ENCODE measurements around the gene CPM.
"Not testable (repeated sequence)": the region's sequence is repeated elsewhere in the genome, so short reads cannot be mapped to it uniquely, and the experiment has no call there.

Gene CPM

DNA sequence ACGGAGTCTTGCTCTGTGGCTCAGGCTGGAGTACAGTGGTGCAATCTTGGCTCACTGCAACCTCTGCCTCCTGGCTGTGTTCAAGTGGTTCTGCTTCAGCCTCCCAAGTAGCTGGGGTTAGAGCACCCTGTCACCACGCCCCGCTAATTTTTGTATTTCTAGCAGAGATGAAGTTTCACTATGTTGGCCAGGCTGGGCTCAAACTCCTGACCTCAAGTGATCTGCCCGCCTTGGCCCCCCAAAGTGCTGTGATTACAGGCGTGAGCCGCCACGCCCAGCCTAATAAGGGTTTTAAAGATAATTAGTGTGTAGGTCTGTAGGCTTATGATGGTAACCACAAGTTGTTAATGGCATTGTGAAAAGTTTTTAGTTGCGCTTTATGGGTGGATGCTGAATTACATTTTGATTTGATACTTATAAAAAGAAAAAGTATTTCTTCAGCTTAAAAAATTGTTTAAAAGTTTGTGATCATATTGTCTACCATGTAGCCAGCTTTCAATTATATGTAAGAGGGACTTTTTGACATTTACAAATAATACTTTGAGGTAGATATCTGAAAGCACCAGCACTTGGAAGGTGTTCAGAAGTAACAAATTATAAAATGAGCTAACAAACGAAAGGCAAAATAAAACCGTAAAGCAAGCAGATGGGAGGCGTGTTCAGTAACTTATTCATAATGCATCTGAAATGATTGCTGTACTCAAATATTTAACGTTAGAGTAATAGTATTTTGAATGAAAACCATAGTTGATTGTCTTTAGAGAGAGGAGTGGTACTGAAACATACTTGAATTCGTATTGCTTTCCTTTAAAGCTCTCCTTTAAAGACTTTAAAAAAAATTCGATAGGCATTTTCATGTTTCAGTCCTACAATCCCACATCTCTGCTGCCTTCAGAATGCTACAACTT is 87.9 kb downstream of the CPM start:
- DNase-seq = no peak

DNA sequence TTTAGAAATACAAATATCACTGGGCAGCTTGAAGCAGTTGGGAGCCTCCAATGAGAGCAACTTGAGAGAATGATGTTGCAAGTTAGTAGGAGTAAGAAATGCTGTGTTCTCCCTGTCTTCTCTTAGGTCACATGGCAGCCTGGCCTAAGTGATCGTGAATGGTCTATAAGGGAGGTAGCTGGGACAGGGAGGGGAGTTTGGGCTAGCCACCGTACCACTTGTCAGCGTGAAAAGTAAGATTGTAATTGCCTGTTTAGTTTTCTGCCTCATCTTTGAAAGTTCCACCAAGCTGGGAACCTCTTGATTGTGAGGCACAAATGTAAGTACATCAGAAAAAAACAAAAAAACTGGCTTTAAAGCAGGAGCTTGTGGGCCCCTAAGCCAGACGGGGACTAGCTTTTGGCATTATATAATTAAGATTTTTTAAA is 88.6 kb downstream of the CPM start:
- DNase-seq = no peak

DNA sequence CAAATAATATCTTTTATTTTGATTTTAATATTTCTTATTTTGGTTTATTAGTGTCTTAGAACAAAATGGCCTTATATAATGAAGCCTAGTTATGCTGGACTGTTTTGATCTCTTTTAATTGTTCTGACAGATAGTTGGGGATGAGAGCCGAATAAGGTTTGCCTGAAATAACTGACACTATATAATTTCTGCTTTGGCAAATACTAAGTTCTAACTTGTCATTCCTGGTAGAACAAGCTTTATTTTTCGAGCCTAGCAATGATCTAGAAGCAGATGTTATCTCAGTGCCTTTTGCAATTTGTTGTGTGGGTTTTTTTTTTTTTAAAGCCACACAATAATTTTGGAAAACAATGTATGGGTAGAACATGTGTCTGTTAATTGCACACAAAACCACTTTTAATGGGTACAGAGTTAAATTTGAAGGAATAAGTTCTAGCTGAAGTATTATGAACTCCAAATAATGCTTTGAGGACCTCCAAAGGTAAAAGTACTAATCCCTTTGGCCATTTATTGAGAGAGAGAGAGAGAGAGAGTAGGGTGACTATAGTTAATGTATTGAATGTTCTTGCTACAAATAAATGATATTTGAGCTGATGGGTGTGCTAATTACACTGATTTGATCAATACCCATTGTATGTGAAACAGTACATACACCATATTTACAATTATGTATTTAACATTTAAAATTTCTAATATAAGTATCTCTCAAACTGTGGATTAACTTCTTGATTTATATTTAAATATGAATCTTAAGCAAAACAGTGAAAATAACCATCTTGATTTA is 90.0 kb downstream of the CPM start:
- no peak for DNase-seq

DNA sequence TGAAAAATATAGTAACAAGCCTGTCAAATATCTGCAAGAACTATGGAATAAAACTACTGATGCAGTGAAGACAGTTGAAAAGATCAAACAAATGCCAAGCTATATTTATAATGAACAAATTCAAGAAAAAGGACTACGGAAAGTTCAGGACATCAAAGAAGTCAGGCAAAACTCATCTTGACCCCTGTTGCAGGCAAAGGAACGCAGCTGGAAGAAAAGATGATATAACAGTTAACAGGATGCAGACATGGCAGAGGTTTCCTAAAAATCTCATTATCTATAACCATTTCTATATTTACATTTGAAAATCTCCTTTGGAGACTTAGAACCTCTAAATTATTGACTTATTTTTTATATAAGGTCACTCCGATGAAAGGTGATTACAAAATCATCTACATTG is 90.8 kb downstream of the CPM start:
- DNase-seq = no peak

DNA sequence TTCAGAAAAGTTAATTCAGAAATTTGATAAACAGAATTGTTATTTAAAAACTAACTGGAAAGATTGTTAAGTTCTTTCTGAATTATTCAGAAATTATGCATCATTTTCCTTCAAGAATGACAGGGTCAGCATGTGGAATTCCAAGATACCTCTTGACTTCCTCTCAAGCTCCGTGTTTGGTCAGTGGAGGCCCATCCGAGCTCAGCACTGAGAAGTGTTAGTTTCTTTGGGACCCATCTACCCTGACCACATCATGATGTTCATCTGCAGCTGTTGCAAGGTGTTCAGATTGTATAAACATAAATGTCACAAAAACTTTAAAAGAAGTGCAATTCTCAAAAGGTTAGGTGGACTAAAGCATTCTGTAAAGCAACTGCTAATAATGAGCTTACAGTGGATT is 91.3 kb downstream of the CPM start:
- DNase-seq = no peak

DNA sequence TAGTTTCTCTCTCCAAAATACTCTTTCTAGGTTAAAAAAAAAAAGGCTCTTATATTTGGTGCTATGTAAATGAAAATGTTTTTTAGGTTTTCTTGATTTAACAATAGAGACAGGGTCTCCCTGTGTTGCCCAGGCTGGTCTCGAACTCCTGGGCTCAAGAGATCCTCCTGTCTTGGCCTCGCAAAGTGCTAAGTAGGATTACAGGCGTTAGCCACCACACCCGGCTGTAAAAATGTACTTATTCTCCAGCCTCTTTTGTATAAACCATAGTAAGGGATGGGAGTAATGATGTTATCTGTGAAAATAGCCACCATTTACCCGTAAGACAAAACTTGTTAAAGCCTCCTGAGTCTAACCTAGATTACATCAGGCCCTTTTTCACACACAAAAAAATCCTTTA is 91.8 kb downstream of the CPM start:
- not testable (repeated sequence) for DNase-seq

DNA sequence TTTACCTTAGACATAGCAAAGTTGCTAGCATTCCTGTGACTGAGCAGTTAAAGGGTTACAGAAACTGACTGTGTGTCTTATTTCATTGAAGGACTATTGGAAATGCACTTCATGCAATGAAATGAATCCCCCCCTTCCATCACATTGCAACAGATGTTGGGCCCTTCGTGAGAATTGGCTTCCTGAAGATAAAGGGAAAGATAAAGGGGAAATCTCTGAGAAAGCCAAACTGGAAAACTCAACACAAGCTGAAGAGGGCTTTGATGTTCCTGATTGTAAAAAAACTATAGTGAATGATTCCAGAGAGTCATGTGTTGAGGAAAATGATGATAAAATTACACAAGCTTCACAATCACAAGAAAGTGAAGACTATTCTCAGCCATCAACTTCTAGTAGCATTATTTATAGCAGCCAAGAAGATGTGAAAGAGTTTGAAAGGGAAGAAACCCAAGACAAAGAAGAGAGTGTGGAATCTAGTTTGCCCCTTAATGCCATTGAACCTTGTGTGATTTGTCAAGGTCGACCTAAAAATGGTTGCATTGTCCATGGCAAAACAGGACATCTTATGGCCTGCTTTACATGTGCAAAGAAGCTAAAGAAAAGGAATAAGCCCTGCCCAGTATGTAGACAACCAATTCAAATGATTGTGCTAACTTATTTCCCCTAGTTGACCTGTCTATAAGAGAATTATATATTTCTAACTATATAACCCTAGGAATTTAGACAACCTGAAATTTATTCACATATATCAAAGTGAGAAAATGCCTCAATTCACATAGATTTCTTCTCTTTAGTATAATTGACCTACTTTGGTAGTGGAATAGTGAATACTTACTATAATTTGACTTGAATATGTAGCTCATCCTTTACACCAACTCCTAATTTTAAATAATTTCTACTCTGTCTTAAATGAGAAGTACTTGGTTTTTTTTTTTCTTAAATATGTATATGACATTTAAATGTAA is 93.5 kb downstream of the CPM start:
- DNase-seq = no peak

DNA sequence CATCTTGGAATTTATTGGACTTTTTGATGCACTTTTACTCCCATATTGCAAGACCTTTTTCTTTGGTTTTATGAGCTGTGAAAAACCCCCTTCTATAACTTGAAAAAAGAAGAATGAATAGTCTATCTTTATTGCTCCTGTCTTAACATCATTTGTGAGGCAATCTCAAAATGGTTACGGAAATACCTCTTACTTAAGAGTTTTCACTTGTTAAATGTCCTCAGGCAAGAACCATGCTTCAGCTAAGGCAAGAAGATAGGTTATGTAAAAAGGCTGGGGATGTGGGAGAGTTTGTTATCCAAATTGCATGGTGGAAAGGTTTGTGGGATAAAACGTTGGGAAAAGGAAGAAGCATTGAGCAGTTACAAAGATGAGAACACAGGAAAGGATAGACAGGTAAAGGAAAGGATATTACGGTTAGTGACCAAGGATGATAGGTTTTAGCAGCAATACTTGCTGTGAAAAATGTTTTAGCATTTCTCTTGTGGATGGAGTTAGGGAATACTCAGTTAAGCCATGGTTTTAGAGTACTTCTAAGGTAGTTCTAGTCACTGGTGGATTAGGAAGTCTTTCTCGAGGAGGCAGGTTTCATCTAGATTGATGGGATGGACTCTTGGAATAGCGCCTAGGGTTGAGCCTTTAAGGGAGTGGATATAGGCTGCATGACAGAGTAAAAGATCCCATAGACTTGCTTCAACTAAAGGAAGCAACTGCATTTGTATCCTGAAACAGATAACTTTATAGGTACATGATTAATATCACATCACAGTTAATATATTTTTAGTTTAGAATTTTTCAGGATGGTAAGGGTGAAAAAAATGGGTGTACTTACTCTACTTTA is 94.7 kb downstream of the CPM start:
- no peak for DNase-seq

DNA sequence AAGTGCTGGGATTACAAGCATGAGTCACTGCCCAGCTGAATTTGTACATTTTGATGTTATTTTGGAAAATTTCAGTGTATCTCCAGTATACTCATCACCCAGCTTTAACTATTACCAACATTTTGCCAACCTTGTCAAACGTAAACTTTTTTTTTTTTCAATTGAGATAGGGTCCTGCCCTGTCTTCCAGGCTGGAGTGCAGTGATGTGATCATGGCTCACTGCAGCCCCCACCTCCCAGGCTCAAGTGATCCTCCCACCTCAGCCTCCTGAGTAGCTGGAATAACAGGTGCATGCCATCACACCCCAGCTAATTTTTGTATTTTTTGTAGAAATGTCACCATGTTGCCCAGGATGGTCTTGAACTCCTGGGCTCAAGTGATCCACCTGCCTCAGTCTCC is 95.8 kb downstream of the CPM start:
- no peak for DNase-seq

DNA sequence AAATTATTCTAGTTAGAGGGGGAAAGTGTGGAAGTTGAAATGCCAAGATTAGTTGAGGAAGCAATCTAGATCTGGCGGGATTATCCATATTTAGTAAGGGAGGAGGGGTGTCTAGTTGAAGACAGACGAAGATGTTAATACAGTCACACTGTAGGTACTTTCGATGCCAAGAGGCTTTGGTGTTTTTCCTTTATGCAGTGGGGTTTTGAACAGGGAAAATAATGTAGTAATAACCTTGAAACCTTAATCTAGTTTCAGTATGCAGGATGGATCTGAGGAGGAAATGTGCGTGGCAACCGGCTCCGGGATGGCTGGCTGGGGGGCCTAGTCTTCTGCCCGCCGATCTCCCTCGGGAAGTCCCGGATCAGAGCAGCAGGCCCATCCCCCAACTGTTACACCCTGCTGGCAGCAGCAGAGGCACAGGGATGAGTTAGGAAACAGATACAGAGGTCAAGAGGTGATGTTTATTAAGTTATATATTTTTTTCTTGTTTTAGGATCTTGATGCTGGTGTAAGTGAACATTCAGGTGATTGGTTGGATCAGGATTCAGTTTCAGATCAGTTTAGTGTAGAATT is 97.5 kb downstream of the CPM start:
- no peak for DNase-seq

DNA sequence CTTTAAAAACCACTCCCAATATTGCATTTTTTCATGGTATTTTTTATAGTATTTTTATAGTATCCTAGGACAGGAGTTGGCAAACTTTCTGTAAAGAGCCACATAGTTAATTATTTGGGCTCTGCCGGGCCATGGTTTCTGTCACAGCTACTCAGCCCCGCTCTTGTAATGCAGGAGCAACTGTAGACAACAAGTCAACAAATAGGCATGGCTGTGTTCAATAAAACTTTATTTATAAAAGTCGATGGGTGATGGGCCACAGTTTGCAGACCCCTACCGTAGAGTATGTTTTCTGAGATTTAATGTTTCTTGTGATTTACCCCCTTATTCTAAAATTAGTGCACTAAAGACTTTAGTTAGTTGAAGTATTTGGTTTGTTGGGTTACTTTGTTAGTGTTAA is 99.5 kb downstream of the CPM start:
- DNase-seq = no peak

DNA sequence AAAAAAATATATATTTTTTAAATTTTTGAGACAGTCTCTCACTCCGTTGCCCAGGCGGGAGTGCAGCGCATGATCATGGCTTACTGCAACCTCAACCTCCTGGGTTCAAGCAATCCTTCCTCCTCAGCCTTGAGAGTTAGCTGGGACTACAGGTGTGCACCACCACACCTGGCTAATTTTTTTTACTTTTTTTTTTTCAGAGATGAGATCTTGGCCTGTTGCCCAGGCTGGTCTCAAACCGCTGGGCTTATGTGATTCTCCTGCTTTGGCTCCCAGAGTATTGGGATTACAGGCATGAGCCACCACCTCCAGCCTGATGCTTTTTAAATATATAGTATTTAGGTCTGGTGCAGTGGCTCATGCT is 100.5 kb downstream of the CPM start:
- no peak for DNase-seq

DNA sequence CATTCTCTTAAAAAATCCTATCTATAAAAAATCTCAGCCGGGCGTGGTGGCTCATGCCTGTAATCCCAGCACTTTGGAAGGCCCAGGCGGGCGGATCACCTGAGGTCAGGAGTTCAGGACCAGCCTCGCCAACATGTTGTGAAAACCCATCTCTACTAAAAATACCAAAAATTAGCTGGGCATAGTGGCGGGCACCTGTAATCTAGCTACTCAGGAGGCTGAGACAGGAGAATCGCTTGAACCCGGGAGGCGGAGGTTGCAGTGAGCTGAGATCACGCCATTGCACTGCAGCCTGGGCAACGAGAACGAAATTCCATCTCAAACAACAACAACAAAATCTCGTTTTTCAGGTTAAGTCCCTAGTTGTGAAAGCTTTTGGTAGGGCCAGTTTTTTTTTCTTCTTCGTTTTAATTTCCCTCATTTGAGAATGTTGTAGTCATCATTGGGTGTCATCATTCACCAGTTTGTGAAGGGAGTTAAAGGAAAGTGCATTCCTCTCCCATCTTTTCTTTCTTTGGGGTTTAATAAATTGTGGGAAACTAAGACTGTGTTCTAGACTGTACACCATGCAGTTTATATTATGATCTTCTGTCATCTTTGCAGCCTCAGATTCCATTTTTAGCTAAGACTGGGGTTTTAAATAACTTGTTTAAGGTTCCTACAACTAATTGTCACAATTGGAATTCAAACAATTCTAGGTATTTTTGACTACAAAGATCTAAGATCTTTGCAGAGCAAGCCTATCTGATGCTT is 101.0 kb downstream of the CPM start:
- DNase-seq = no peak

DNA sequence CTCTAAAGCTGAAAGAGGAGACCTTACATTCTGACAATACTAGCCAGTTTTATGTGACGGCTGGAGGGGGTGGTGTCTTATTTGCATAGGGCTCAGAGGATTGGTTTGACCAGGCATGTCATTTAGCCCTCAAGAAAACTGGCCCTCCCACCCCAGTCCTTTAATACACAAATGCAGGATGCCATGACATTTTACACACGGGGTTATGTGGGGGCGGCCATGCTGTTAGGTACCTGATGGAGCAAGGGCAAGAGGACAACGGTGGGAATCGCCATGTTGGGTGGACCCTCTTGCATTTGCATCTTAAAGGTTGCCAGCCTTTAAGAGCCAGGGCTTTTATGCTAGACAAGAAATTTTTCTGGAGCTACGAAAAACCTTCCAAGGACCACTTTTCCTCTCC is 101.7 kb downstream of the CPM start:
- DNase-seq = no peak

DNA sequence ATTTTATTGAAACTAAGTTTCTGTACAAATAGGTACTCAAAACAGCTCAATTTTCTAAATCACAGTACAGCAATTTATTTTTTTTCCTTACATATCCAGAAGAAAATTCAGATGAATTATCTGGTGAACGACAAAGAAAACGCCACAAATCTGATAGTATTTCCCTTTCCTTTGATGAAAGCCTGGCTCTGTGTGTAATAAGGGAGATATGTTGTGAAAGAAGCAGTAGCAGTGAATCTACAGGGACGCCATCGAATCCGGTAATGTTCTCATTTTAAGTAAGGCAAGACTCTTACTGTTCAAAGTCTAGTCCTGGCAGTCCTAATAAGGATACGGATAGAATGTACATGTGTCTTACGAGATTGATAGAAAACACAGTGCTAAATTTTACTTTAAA is 104.3 kb downstream of the CPM start:
- DNase-seq = no peak

DNA sequence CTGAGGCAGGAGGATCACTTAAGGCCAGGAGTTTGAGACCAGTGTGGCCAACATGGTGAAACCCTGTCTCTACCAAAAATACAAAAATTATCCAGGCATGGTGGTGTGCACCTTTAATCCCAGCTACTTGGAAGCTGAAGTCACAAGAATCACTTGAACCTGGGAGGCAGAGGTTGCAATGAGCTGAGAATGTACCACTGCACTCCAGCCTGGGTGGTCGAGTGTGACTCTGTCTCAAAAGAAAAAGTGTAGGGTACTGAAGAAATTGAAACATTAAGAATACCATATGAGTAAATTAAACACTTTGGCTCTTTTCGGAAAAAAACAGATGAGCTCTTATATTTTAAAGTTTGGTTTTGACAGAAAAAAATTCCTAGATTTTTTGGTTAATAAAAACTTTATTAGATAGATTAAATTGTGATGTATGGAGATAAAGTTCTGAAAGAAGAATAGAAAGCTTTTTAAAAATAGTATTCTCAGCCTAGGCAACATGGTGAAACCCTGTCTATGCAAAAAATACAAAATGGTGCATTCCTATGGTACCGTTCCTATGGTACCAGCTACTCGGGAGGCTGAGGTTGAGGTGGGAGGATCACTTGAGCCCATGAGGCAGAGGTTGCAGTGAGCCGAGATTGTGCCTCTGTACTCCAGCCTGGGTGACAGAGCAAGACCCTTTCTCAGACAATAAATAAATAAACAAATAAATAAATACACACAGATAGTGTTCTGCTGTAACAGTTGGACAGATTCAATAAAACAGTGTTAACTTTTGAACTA is 104.9 kb downstream of the CPM start:
- no peak for DNase-seq

DNA sequence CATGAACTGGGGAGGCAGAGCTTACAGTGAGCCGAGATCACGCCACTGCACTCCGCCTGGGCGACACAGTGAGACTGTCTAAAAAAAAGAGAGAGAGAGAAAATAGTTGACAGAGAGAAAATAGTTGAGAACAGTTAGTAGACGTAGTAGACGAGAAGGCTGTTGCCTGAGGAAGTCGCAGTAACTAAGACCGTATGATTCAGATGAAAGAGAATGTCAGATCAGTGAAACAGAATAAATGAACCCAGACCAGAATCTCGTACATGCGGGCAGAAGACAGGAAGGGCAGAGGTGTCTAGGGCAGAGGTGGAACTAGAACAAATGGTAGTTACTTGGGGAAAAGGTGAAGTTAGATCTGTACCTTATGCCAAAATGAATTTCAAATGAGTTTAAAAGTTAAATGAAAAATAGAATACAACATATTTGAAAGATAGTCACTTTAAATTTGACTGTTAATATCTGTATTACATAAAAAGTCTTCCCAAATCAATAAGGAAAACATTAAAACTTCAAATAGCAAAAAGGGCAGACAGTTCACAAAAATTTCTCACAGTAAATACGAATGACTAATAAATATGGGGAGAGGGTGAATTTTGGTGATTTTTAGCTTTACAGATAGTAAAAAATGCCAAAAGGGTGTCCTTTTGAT is 107.3 kb downstream of the CPM start:
- no peak for DNase-seq

DNA sequence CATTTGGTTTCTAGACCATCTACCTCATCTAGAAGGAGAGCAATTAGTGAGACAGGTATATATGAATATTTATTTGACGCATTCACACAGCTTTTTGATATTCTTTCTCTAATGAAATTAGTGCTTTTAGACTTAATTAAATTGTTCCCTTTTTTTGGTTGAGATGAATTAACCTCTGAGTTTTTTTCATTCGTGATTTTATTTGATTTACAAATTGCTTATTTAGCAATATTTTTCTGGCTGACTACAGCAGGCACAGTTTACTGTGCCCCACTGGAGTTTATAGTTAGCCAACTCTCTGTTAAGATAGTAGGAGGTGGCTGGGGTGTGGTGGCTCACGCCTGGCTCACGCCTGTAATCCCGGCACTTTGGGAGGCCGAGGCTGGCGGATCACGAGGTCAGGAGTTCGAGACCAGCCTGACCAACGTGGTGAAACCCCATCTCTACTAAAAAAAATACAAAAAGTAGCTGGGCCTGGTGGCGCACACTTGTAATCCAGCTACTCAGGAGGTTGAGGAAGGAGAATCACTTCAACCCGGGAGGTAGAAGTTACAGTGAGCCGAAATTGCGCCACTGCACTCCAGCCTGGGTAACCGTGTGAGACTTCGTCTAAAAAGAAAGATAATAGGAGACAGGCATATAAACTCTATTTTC is 108.2 kb downstream of the CPM start:
- no peak for DNase-seq

DNA sequence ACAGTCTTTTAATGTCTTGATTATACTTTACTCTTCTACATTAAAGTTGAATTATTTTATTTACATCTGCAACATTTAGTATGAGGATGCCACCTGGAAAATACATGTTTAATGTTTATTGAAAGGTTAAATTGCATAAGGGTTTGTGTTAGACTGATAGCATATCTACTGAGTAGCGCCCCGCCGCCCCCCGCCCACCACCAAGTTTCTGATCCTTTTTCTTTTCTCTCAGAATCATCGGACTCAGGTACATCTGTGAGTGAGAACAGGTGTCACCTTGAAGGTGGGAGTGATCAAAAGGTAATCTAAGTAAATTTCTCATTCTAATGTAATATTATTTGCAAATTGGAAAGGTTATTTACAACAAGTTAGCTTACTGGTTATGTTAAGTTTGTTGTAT is 108.8 kb downstream of the CPM start:
- DNase-seq = no peak
